PC-9 (cell line): ENCODE measurements around the gene MACROH2A1. TPM values are rescaled to one million over a fixed set of nuclear protein-coding genes. Genes with fewer than 3 reads are reported as not detected.

ENCODE experiments used
- BruUV-seq: library from RNA; stranded (reverse); fragments of 400-500 nt; replicated peaks from 2 replicates; lab custom pipeline; 2021; lab: Mats Ljungman, UMichigan
- CTCF ChIA-PET: fragments of 300-600 bp; sonication (Branson Sonifier 250); formaldehyde crosslinking; loops from one replicate; lab custom pipeline; 2022; ENCODE audit warnings: antibody characterized with exemption; lab: Charles Lee
- POLR2A ChIA-PET: fragments of 300-600 bp; sonication (Branson Sonifier 250); formaldehyde crosslinking; loops from one replicate; lab custom pipeline; 2022; ENCODE audit warnings: antibody characterized with exemption; ENCODE audit not compliant: unreplicated experiment; lab: Charles Lee
- DNase-seq, 2 experiments: peaks; one replicate each; pipeline versions ENCODE4 v3.0.0 to v3.0.0-alpha.2; 2015 to 2022; ENCODE audit warnings: mixed read lengths in 1 of 2
- H2AFZ ChIP-seq: fragments of 200-600 bp; sonication (generic); 2 replicates; pipeline ENCODE4 v1.8.1; 2017; ENCODE audit warnings: antibody characterized with exemption
- H3F3A ChIP-seq: fragments of 200-600 bp; sonication (generic); 2 replicates; pipeline ENCODE4 v1.8.1; 2017; ENCODE audit warnings: antibody characterized with exemption, mild to moderate bottlenecking, low read depth; ENCODE audit not compliant: insufficient read depth
- H3K27ac ChIP-seq: fragments of 200-600 bp; sonication (generic); 2 replicates; pipeline ENCODE4 v1.6.1; 2016; ENCODE audit warnings: mixed run types
- H3K27me3 ChIP-seq: fragments of 200-600 bp; sonication (generic); 2 replicates; pipeline ENCODE4 v1.6.1; 2016; ENCODE audit warnings: low read depth, mixed run types; ENCODE audit not compliant: insufficient read depth
- H3K36me3 ChIP-seq: fragments of 200-600 bp; sonication (generic); 2 replicates; pipeline ENCODE4 v1.6.1; 2016; ENCODE audit warnings: low read depth, mixed run types
- H3K4me1 ChIP-seq: fragments of 200-600 bp; sonication (generic); replicated peaks from 2 replicates; pipeline ENCODE4 v1.6.1; 2016; ENCODE audit warnings: mixed run types; ENCODE audit not compliant: insufficient read depth
- H3K4me2 ChIP-seq: fragments of 200-600 bp; sonication (generic); 2 replicates; pipeline ENCODE4 v1.6.1; 2017; ENCODE audit warnings: mixed run types
- H3K4me3 ChIP-seq: fragments of 200-600 bp; sonication (generic); 2 replicates; pipeline ENCODE4 v1.6.1; 2016; ENCODE audit warnings: mixed run types
- H3K79me2 ChIP-seq: fragments of 200-600 bp; sonication (generic); 2 replicates; pipeline ENCODE4 v1.6.1; 2017; ENCODE audit warnings: low read depth, mixed run types
- H3K9me2 ChIP-seq: fragments of 200-600 bp; sonication (generic); 2 replicates; pipeline ENCODE4 v1.8.1; 2017; ENCODE audit warnings: mild to moderate bottlenecking; ENCODE audit not compliant: insufficient read depth
- H3K9me3 ChIP-seq: fragments of 200-600 bp; sonication (generic); 2 replicates; pipeline ENCODE4 v1.8.1; 2016; ENCODE audit warnings: low read depth; ENCODE audit not compliant: insufficient read depth
- H4K20me1 ChIP-seq: fragments of 200-600 bp; sonication (generic); 2 replicates; pipeline ENCODE4 v1.8.1; 2017; ENCODE audit not compliant: insufficient read depth
- EZH2 ChIP-seq: fragments of 200-600 bp; sonication (generic); IDR thresholded peaks from 2 replicates; pipeline ENCODE4 v1.8.0; 2017; ENCODE audit warnings: antibody characterized with exemption, low read depth
- intact Hi-C: fragments of 100-400 bp; cut with micrococcal nuclease; formaldehyde crosslinking; loops from one replicate; pipeline ENCODE4 v1.10.0; 2022; ENCODE audit not compliant: unreplicated experiment
- total RNA-seq: library from RNA; stranded (reverse); gene quantifications from 2 replicates; pipeline ENCODE4 v1.2.3, GENCODE V29; 2021
- TF ChIP-seq, protein P1 (sequence below): fragments of 200-600 bp; sonication (generic); conservative IDR thresholded peaks from 2 replicates; pipeline ENCODE4 v1.6.1; 2017; ENCODE audit warnings: mixed run types, antibody characterized with exemption, mild to moderate bottlenecking, moderate library complexity

MACROH2A1 gene
- total RNA-seq, 1 experiment from 2014 or later, result 223 TPM

DNA sequence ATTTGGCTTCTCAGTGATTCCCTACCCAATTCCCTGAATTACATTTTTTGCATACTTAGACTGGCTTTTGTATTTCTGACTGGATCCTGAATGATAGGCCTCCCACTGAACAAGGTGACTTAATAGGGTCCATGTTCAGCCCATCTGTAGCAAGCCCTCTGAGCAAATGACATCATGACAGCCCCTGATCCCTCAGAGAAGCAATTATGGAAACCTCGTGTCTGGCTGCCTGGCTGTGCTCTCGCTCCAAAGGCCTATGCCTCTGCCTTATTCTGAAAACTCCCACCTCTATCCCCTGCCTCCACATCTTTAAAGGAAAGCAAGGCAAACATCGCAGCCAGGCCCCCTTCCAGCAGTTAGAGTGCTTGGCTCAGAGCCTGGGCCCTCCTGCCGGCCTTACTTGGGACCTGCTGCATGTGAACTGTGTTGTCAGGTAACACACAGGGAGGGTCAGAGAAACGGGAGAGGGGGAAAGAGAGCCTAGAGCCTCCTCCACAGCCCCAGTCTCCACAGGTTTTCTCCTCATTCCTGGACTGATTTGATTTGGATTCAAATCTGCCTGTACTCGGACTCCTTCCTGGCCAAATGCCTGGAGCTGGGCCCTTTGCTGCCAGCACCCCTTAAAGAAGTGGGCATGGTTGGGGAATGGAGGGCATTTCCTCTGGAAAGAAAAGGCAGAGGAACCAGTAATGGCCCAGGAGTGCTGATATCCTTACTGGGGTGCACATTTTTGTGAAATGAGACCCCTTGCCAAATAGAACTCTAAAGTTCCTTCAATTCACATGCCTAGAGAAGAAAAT is 44.3 kb upstream of the MACROH2A1 start:
- Histone ChIP-seq H3K79me2 (no peaks in the 10 kb centered on the region), H3K4me3 (no peak overlapping the region), H3F3A (no peaks in the 10 kb centered on the region), H3K9me2 (no peaks in the 10 kb centered on the region), H3K4me1 (no peaks in the 10 kb centered on the region), H3K27me3 (peaks cover 58% of the 10 kb centered on the region), H2AFZ (no peak overlapping the region), H3K27ac (no peak overlapping the region), H3K4me2 (no peak overlapping the region), H3K9me3 (no peaks in the 10 kb centered on the region), H4K20me1 (no peaks in the 10 kb centered on the region), H3K36me3 (no peaks in the 10 kb centered on the region)
- no TSS peak for BruUV-seq
- intact Hi-C loops, result no loop called here
- TF ChIP-seq, protein P1, sequence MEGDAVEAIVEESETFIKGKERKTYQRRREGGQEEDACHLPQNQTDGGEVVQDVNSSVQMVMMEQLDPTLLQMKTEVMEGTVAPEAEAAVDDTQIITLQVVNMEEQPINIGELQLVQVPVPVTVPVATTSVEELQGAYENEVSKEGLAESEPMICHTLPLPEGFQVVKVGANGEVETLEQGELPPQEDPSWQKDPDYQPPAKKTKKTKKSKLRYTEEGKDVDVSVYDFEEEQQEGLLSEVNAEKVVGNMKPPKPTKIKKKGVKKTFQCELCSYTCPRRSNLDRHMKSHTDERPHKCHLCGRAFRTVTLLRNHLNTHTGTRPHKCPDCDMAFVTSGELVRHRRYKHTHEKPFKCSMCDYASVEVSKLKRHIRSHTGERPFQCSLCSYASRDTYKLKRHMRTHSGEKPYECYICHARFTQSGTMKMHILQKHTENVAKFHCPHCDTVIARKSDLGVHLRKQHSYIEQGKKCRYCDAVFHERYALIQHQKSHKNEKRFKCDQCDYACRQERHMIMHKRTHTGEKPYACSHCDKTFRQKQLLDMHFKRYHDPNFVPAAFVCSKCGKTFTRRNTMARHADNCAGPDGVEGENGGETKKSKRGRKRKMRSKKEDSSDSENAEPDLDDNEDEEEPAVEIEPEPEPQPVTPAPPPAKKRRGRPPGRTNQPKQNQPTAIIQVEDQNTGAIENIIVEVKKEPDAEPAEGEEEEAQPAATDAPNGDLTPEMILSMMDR, result no peak
- no peak for TF ChIP-seq EZH2
- POLR2A ChIA-PET, result no interaction called here
- DNase-seq, result no peak
- CTCF ChIA-PET, result no interaction called here

DNA sequence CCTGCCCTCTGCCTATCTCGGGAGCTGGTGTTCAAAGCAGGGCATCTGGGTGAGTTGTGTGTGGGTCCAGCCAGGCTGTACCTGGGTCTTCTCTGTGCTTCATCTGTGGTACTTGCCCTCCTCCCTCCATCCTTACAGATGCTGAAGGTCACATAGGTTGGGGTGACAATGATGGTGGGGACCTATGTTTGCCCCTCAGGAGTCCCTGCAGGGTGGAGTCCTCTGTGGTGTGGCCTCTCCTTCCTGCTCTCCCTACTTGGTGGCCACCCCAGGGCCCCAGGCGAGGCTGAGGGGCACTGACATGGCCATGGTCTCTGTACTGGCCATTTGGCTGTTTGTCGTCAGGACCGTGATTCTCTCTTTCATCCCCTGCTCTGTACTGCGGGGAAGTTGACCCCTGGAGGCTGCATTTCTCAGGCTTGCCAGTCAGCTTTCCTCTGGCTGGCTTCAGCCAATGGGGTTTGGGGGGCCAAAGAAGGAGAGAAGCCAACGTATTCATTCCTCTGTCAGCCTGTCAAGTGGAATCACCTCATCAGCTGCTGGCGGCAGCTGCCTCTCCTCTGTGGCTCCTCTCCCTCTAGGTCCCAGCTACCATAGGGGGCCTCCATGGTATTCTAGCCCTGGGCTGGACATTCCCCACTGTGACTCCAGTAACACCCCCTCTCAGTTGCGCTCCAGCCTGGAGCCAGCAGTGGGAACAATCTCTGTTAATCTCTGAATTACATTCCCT is 43.6 kb upstream of the MACROH2A1 start:
- BruUV-seq, result no TSS peak
- Histone ChIP-seq H3K36me3 (no peaks in the 10 kb centered on the region), H3K4me2 (no peak overlapping the region), H3K9me3 (no peaks in the 10 kb centered on the region), H3K9me2 (no peaks in the 10 kb centered on the region), H3K27ac (no peak overlapping the region), H2AFZ (no peak overlapping the region), H3F3A (no peaks in the 10 kb centered on the region), H4K20me1 (no peaks in the 10 kb centered on the region), H3K79me2 (no peaks in the 10 kb centered on the region), H3K4me3 (no peak overlapping the region), H3K27me3 (peaks cover 59% of the 10 kb centered on the region), H3K4me1 (no peaks in the 10 kb centered on the region)
- TF ChIP-seq EZH2, result no peak
- TF ChIP-seq, protein P1, result no peak
- intact Hi-C loops, result no loop called here
- no peak for DNase-seq
- ChIA-PET POLR2A (no interaction called here), CTCF (no interaction called here)

DNA sequence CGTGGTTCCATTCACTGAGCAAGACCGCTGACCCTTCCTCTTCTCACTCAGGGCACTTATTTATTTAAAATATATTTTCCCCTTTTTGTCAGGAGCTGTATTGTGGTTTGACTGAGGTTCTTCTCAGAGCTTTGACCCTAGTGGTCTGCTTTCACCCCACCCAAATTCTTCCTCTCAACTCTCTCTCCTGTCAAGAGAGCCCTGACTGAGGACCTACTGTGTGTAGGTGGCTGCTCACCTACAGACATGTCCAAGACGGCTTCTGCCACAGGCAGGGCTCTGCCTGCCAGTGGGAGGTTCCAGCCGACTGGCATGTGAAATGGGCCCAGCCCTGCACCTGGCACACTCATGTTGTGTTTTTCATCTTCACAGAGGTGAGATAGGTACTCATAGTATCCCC is 42.9 kb upstream of the MACROH2A1 start:
- intact Hi-C loops, result no loop called here
- ChIA-PET CTCF (no interaction called here), POLR2A (no interaction called here)

More for the DNA sequence above, 42.9 kb upstream of the MACROH2A1 start:
- H3K9me2 ChIP-seq, result no peaks in the 10 kb centered on the region
- no peak overlapping the region for H3K4me3 ChIP-seq
- no TSS peak for BruUV-seq
- no peak for DNase-seq
- H2AFZ ChIP-seq, result no peak overlapping the region
- H3K9me3 ChIP-seq, result no peaks in the 10 kb centered on the region
- no peaks in the 10 kb centered on the region for H3F3A ChIP-seq
- H3K4me2 ChIP-seq, result no peak overlapping the region
- no peaks in the 10 kb centered on the region for H4K20me1 ChIP-seq
- H3K36me3 ChIP-seq, result no peaks in the 10 kb centered on the region
- H3K27me3 ChIP-seq, result peaks cover 53% of the 10 kb centered on the region
- no peak for TF ChIP-seq EZH2
- TF ChIP-seq, protein P1, result no peak
- H3K27ac ChIP-seq, result no peak overlapping the region
- no peaks in the 10 kb centered on the region for H3K4me1 ChIP-seq
- no peaks in the 10 kb centered on the region for H3K79me2 ChIP-seq
